KMS-11 (cell line): ENCODE data around the gene ZNF665.
"Not testable (repeated sequence)": the region's sequence is repeated elsewhere in the genome, so short reads cannot be mapped to it uniquely, and the experiment has no call there.

ENCODE experiments used
- H2AFZ ChIP-seq: fragments of 200-600 bp; sonication (generic); 2 replicates; pipeline ENCODE4 v1.6.1; 2016; ENCODE audit warnings: antibody characterized with exemption, mixed run types, low read depth
- H3K27ac ChIP-seq: fragments of 200-600 bp; sonication (generic); 2 replicates; pipeline ENCODE4 v1.6.1; 2016; ENCODE audit warnings: mild to moderate bottlenecking, mixed run types
- H3K27me3 ChIP-seq: fragments of 200-600 bp; sonication (generic); 2 replicates; pipeline ENCODE4 v1.6.1; 2017; ENCODE audit warnings: mild to moderate bottlenecking, low read depth, mixed run types, moderate library complexity; ENCODE audit not compliant: insufficient read depth
- H3K36me3 ChIP-seq: fragments of 200-600 bp; sonication (generic); 2 replicates; pipeline ENCODE4 v1.6.1; 2017; ENCODE audit warnings: mild to moderate bottlenecking, mixed run types; ENCODE audit not compliant: insufficient read depth
- H3K4me1 ChIP-seq: fragments of 200-600 bp; sonication (generic); 2 replicates; pipeline ENCODE4 v1.6.1; 2016; ENCODE audit warnings: mild to moderate bottlenecking, low read depth, mixed run types; ENCODE audit not compliant: poor library complexity, severe bottlenecking
- H3K4me2 ChIP-seq: fragments of 200-600 bp; sonication (generic); 2 replicates; pipeline ENCODE4 v1.7.0; 2016; ENCODE audit warnings: mild to moderate bottlenecking, mixed run types
- H3K4me3 ChIP-seq: fragments of 200-600 bp; sonication (generic); IDR thresholded peaks from 2 replicates; pipeline ENCODE4 v1.6.1; 2017; ENCODE audit warnings: low read depth, low read length, mixed read lengths; ENCODE audit not compliant: insufficient read depth
- H3K79me2 ChIP-seq: fragments of 200-600 bp; sonication (generic); 2 replicates; pipeline ENCODE4 v1.6.1; 2016; ENCODE audit warnings: low read depth, mixed run types; ENCODE audit not compliant: insufficient read depth
- H3K9ac ChIP-seq: fragments of 200-600 bp; sonication (generic); 2 replicates; pipeline ENCODE4 v1.6.1; 2016; ENCODE audit warnings: mild to moderate bottlenecking, mixed run types
- H4K20me1 ChIP-seq: fragments of 200-600 bp; sonication (generic); 2 replicates; pipeline ENCODE4 v1.6.1; 2016; ENCODE audit warnings: mild to moderate bottlenecking, mixed run types; ENCODE audit not compliant: insufficient read depth
- TF ChIP-seq, protein P1 (sequence below): fragments of 200-600 bp; sonication (generic); conservative IDR thresholded peaks from 2 replicates; pipeline ENCODE4 v1.6.1; 2017; ENCODE audit warnings: low read depth, mild to moderate bottlenecking, antibody characterized with exemption, low read length, moderate library complexity, mixed read lengths

Gene ZNF665

DNA sequence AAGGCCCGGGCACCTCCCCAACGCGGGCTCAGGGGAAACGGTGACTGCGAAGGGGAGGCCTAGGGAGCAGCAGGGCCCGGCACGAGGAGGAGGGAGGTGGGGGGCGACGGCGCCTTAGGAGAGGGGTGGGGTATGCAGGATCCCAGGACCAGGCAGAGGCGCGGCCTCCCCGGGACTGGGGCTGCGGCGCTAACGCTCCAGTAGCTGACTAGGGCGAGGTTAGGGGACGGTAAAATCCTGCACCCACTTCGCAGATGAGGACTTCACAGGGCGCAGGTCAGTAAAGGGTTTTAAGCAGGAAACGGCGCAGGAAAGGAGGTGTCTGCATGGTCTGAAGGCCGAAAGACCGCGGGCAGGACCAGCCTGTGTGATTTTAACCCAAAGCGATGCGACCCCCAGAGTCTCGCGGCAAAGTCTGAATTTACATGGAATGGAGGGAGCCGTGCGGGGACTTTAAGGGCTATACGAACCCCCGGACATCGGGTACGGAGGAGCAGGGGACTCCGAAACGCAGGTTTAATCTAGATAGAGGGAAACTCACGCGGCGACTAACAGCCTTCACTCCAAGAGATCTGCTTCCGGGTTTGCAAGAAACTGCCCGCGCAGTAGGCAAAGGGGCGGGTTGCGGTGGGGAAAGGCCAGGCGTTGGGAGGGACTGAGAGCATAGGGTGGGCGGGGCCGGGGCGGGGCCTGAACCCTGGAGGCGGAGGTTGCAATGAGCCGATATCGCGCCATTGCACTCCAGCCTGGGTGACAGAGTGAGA is at the start of gene ZNF665:
Gene ZNF665 (minus strand): TSS at position 588 of the 764 bp plus-strand sequence. CDS start 10,460 bp downstream, outside the sequence.
- Histone ChIP-seq H3K4me3 (no peak within 1 kb of the TSS), H3K27me3 (no peaks in the 10 kb centered on the region), H2AFZ (no peak within 1 kb of the TSS), H3K36me3 (no peaks in the 10 kb centered on the region), H3K4me2 (no peak within 1 kb of the TSS), H3K27ac (no peak within 1 kb of the TSS), H3K9ac (no peak within 1 kb of the TSS), H4K20me1 (no peaks in the 10 kb centered on the region), H3K79me2 (no peaks in the 10 kb centered on the region), H3K4me1 (no peaks in the 10 kb centered on the region)
- TF ChIP-seq, protein P1, sequence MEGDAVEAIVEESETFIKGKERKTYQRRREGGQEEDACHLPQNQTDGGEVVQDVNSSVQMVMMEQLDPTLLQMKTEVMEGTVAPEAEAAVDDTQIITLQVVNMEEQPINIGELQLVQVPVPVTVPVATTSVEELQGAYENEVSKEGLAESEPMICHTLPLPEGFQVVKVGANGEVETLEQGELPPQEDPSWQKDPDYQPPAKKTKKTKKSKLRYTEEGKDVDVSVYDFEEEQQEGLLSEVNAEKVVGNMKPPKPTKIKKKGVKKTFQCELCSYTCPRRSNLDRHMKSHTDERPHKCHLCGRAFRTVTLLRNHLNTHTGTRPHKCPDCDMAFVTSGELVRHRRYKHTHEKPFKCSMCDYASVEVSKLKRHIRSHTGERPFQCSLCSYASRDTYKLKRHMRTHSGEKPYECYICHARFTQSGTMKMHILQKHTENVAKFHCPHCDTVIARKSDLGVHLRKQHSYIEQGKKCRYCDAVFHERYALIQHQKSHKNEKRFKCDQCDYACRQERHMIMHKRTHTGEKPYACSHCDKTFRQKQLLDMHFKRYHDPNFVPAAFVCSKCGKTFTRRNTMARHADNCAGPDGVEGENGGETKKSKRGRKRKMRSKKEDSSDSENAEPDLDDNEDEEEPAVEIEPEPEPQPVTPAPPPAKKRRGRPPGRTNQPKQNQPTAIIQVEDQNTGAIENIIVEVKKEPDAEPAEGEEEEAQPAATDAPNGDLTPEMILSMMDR = no peak

DNA sequence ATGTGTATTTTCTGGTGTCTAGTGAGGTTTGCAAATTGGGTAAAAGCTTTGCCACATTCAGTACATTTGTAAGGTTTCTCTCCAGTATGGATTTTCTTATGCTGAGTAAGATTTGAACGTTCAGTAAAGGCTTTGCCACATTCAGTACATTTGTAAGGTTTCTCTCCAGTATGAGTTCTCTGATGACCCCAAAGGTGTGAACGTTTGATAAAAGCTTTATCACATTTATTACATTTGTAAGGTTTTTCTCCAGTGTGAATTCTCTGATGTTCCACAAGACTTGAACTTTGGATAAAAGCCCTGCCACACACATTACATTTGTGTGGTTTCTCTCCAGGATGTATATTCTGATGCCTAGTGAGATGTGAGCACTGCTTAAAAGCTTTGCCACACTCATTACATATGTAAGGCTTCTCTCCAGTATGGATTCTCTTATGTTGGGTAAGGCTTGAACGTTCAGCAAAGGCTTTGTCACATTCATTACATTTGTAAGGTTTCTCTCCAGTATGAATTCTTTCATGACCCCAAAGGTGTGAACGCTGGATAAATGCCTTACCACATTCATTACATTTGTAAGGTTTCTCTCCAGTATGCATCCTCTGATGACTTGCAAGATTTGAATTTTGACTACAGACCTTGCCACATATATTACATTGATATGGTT is 44.1 kb upstream of the ZNF665 start:
- Histone ChIP-seq H3K79me2 (no peaks in the 10 kb centered on the region), H3K4me3 (no peak overlapping the region), H4K20me1 (no peaks in the 10 kb centered on the region), H3K9ac (no peak overlapping the region), H3K4me1 (no peaks in the 10 kb centered on the region), H2AFZ (no peak overlapping the region), H3K27ac (no peak overlapping the region), H3K27me3 (no peaks in the 10 kb centered on the region), H3K36me3 (no peaks in the 10 kb centered on the region), H3K4me2 (no peak overlapping the region)
- TF ChIP-seq, protein P1 = no peak

DNA sequence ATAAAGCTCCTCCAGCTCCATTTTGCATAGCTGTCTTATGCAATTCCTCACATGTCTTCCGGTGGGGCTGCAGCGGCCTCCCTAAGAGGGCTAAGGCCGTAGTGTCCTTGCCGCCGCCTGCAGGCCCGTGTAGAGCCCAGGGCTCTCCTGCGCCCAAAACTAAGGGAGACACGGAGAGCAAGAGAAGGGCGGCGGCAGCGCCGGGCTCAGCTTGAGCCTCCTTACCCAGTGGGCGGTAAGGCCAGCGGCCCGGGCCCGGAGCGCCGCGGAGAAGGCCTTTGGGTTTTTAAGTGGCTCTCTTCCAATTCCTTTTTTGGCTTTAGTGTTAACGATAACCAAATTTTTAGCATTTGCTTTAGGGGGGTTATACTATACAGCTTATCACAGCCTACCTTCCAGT is 31.4 kb upstream of the ZNF665 start:
- no peak overlapping the region for H3K9ac ChIP-seq
- no peak overlapping the region for H3K27ac ChIP-seq
- H3K27me3 ChIP-seq = no peaks in the 10 kb centered on the region
- H3K4me2 ChIP-seq = no peak overlapping the region
- no peak overlapping the region for H3K4me3 ChIP-seq
- no peak overlapping the region for H2AFZ ChIP-seq
- no peaks in the 10 kb centered on the region for H3K4me1 ChIP-seq
- TF ChIP-seq, protein P1 = no peak
- H3K36me3 ChIP-seq = no peaks in the 10 kb centered on the region
- H4K20me1 ChIP-seq = no peaks in the 10 kb centered on the region
- H3K79me2 ChIP-seq = no peaks in the 10 kb centered on the region

DNA sequence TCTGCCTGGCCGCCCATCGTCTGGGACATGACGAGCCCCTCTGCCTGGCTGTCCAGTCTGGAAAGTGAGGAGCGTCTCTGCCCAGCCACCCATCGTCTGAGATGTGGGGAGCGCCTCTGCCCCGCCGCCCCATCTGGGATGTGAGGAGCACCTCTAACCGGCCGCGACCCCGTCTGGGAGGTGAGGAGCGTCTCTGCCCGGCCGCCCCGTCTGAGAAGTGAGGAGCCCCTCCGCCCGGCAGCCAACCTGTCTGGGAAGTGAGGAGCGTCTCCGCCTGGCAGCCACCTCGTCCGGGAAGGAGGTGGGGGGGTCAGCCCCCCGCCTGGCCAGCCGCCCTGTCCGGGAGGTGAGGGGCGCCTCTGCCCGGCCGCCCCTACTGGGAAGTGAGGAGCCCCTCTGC is 29.6 kb upstream of the ZNF665 start:
- H4K20me1 ChIP-seq, H3K4me1 ChIP-seq, H3K27me3 ChIP-seq, H3K27ac ChIP-seq, H3K36me3 ChIP-seq, H3K4me2 ChIP-seq, H2AFZ ChIP-seq, H3K4me3 ChIP-seq, H3K79me2 ChIP-seq, H3K9ac ChIP-seq: not testable (repeated sequence)
